Gastrocnemius medialis (tissue), 4 donors: ENCODE measurements around the gene DAPK1. TPM values are rescaled to one million over a fixed set of nuclear protein-coding genes. Genes with fewer than 3 reads are reported as not detected.

Source experiments
- ATAC-seq, 2 donors: fragments of 150-250 bp; one replicate each; pipeline ENCODE4 v1.9.1; 2016
- DNase-seq, 2 donors: peaks; one replicate each; pipeline ENCODE4 v3.0.0-alpha.2; 2019
- H3K27ac ChIP-seq, 4 donors: fragments of 200-600 bp; sonication (generic); 1 replicate in 1 of 4; 2 replicates in 3 of 4; pipeline ENCODE4 v1.5.1; 2016 to 2018; ENCODE audit warnings: mild to moderate bottlenecking in 2 of 4, moderate library complexity in 1 of 4
- H3K27me3 ChIP-seq, 3 donors: fragments of 200-600 bp; sonication (generic) in 2 of 3; 1 replicate in 1 of 3; 2 replicates in 2 of 3; pipeline versions ENCODE4 v1.5.1 to v1.6.0; 2016 to 2019; ENCODE audit warnings: mild to moderate bottlenecking in 1 of 3, moderate library complexity in 1 of 3
- H3K36me3 ChIP-seq, 2 donors: fragments of 200-600 bp; sonication (generic) in 1 of 2; one replicate each; pipeline ENCODE4 v1.5.1; 2017 to 2018
- H3K4me1 ChIP-seq, 2 donors: fragments of 200-600 bp; sonication (generic) in 1 of 2; one replicate each; pipeline ENCODE4 v1.5.1; 2016 to 2017; ENCODE audit warnings: mild to moderate bottlenecking in 2 of 2
- H3K4me3 ChIP-seq, 4 donors: fragments of 200-600 bp; sonication (generic) in 3 of 4; 1 replicate in 1 of 4; 2 replicates in 3 of 4; pipeline ENCODE4 v1.5.1; 2016 to 2019; ENCODE audit warnings: mild to moderate bottlenecking in 2 of 4
- H3K9me3 ChIP-seq, 3 donors: fragments of 200-600 bp; sonication (generic) in 2 of 3; 1 replicate in 1 of 3; 2 replicates in 2 of 3; pipeline ENCODE4 v1.5.1; 2016 to 2019
- CTCF ChIP-seq, 5 experiments: fragments of 450-650 bp in 3 of 5; fragments of 200-600 bp in 2 of 5; sonication (generic) in 2 of 5; IDR thresholded peaks in 4 of 5; conservative IDR thresholded peaks in 1 of 5; 1 replicate in 4 of 5; 2 replicates in 1 of 5; pipeline ENCODE4 v1.5.1; 2016 to 2019; ENCODE audit warnings: antibody characterized with exemption in 5 of 5, mild to moderate bottlenecking in 3 of 5, moderate library complexity in 3 of 5
- POLR2A ChIP-seq, 2 donors: fragments of 450-650 bp; IDR thresholded peaks; one replicate each; pipeline ENCODE4 v1.6.1; 2017; ENCODE audit warnings: antibody characterized with exemption in 2 of 2, mild to moderate bottlenecking in 2 of 2, moderate library complexity in 2 of 2
- in situ Hi-C, 4 donors: fragments of 200-750 bp; cut with MboI; loops; one replicate each; pipeline versions ENCODE4 v1.15.0 to v1.8.0; 2017; ENCODE audit warnings: low sequenced_read_pairs in 4 of 4
- intact Hi-C: fragments of 100-400 bp; cut with DNase I; formaldehyde crosslinking; loops from one replicate; pipeline ENCODE4 v1.15.1; 2023; ENCODE audit warnings: low total_unique reads
- total RNA-seq, 4 donors: library from RNA; depleted of rRNA; stranded (reverse); fragments of >200 nt; gene quantifications; one replicate each; pipeline versions ENCODE4 v1.1.0 to v1.2.3, GENCODE V29; 2016

Gene DAPK1
- total RNA-seq, 4 donors from 2014 or later = 1.2 to 4.3 (median 2.7) TPM

- Histone ChIP-seq H3K27me3 (no peaks in the 10 kb centered on the region), H3K27ac (peak overlapping the region in 1 of 4 donors; percentile 4), H3K9me3 (no peaks in the 10 kb centered on the region), H3K4me3 (no peak overlapping the region), H3K36me3 (no peaks in the 10 kb centered on the region), H3K4me1 (no peaks in the 10 kb centered on the region)
- no peak for ATAC-seq
- TF ChIP-seq CTCF (IDR thresholded peaks at IDR 0.05 in 4 of 5, conservative IDR thresholded peaks at IDR 0.05 in 1 of 5) (no peak), POLR2A (IDR thresholded peaks at IDR 0.05) (no peak)
- DNase-seq = no peak
- in situ Hi-C loops = no loop called here
- intact Hi-C loops = no loop called here
These were observed 56.7 kb downstream of the DAPK1 start for GRCh38 chr9:87554171-87554910.

- ATAC-seq (peak in 1 of 2 donors; percentile 24), DNase-seq (no peak)
- in situ Hi-C loops (no loop called here), intact Hi-C loops (no loop called here)
- H3K36me3 ChIP-seq = no peaks in the 10 kb centered on the region
- H3K9me3 ChIP-seq = no peaks in the 10 kb centered on the region
- no peak for TF ChIP-seq POLR2A (IDR thresholded peaks at IDR 0.05)
- no peak for TF ChIP-seq CTCF (IDR thresholded peaks at IDR 0.05 in 4 of 5, conservative IDR thresholded peaks at IDR 0.05 in 1 of 5)
- no peaks in the 10 kb centered on the region for H3K4me1 ChIP-seq
- no peaks in the 10 kb centered on the region for H3K27me3 ChIP-seq
- H3K27ac ChIP-seq = peak overlapping the region in 1 of 4 donors; percentile 4
- no peak overlapping the region for H3K4me3 ChIP-seq
These were observed 57.3 kb downstream of the DAPK1 start for GRCh38 chr9:87554976-87555375.

GRCh38 chr9:87556039-87556438 lies 58.4 kb downstream of the DAPK1 start:
- H3K36me3 ChIP-seq = no peaks in the 10 kb centered on the region
- H3K4me1 ChIP-seq = no peaks in the 10 kb centered on the region
- no peak overlapping the region for H3K27ac ChIP-seq
- TF ChIP-seq CTCF (IDR thresholded peaks at IDR 0.05 in 4 of 5, conservative IDR thresholded peaks at IDR 0.05 in 1 of 5) (no peak), POLR2A (IDR thresholded peaks at IDR 0.05) (no peak)
- intact Hi-C loops = no loop called here
- no peaks in the 10 kb centered on the region for H3K27me3 ChIP-seq
- no peak for ATAC-seq
- in situ Hi-C loops = no loop called here
- no peak for DNase-seq
- H3K9me3 ChIP-seq = no peaks in the 10 kb centered on the region
- H3K4me3 ChIP-seq = no peak overlapping the region

- no peak for TF ChIP-seq POLR2A (IDR thresholded peaks at IDR 0.05)
- no peak for TF ChIP-seq CTCF (IDR thresholded peaks at IDR 0.05 in 4 of 5, conservative IDR thresholded peaks at IDR 0.05 in 1 of 5)
- intact Hi-C loops = no loop called here
- DNase-seq = peak in 1 of 2 donors; percentile 27
These were observed 59.2 kb downstream of the DAPK1 start for GRCh38 chr9:87556821-87557220.

More at GRCh38 chr9:87556821-87557220, 59.2 kb downstream of the DAPK1 start:
- H3K27me3 ChIP-seq = no peaks in the 10 kb centered on the region
- in situ Hi-C loops = no loop called here
- no peak for ATAC-seq
- H3K9me3 ChIP-seq = no peaks in the 10 kb centered on the region
- no peak overlapping the region for H3K4me3 ChIP-seq
- no peaks in the 10 kb centered on the region for H3K4me1 ChIP-seq
- no peaks in the 10 kb centered on the region for H3K36me3 ChIP-seq
- H3K27ac ChIP-seq = no peak overlapping the region
